Sciatic nerve (tissue), 2 donors: Measurements from ENCODE around the gene IGFALS. TPM values are rescaled to one million over a fixed set of nuclear protein-coding genes. Genes with fewer than 3 reads are reported as not detected.
A peak's percentile ranks its signal among the peaks of the same experiment; 100 is the strongest.

Experiments
- ATAC-seq: fragments of 200-7000 bp; cut with Tn5 transposase; one replicate; pipeline ENCODE4 v1.9.1; 2020; ENCODE audit warnings: mild to moderate bottlenecking, moderate library complexity
- DNase-seq: peaks from one replicate; pipeline ENCODE4 v3.0.0-alpha.2; 2020; ENCODE audit warnings: low spot score
- intact Hi-C: fragments of 100-400 bp; cut with DNase I; formaldehyde crosslinking; loops from one replicate; pipeline ENCODE4 v1.14.2; 2022
- total RNA-seq: library from RNA; stranded (reverse); fragmentation: NEBNext Ultra II Directional; extraction: Animal tissue kit (Norgen Biotek cat#: 25700); gene quantifications from one replicate; pipeline ENCODE4 v1.2.1, GENCODE V29; 2021
- donor health status: DM: no; HTN: no; CAD: no.
- donor health status: DM: no; HTN: no; CAD: no.

The IGFALS gene
- total RNA-seq, 1 donor from 2014 or later, result 0.22 TPM

GRCh38 chr16:1758923-1759322 is 34.6 kb downstream of the IGFALS start:
- DNase-seq, result no peak
- ATAC-seq, result no peak
- intact Hi-C loops, result no loop called here

GRCh38 chr16:1757714-1758461 is 35.6 kb downstream of the IGFALS start:
- intact Hi-C loops, result no loop called here
- ATAC-seq (no peak), DNase-seq (no peak)

- intact Hi-C loops, result no loop called here
- DNase-seq (no peak), ATAC-seq (no peak)
These were observed 39.3 kb downstream of the IGFALS start for GRCh38 chr16:1754204-1754603.

- DNase-seq (peak; percentile 38), ATAC-seq (no peak)
- intact Hi-C loops, result no loop called here
These were observed 40.7 kb downstream of the IGFALS start for GRCh38 chr16:1752853-1753252.

- intact Hi-C loops, result no loop called here
- no peak for ATAC-seq
- peak; percentile 56 for DNase-seq
These were observed 41.6 kb downstream of the IGFALS start for GRCh38 chr16:1751946-1752345.

GRCh38 chr16:1749152-1750117 is 44.1 kb downstream of the IGFALS start:
- DNase-seq (peak; percentile 45), ATAC-seq (peak; percentile 8)
- intact Hi-C loops, result no loop called here

DNA sequence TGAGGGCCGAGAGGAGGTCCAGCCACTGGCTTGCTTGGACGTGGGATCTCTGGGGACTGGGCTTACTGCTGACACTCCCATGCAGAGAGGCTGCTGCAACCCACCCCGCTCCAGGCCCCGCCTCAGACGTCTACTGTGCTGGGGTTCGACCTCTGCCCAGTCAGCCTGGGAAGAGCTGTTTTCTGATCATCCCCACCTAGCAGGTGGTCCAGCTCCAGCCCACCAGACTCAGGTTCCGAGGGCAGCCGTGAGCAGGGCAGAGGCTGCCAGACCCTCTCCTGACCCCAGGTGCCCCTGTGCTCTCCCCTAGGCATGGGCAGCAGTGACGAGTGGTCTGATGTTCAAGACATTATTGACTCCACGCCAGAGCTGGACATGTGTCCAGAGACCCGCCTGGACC is 45.6 kb downstream of the IGFALS start:
- intact Hi-C loops, result no loop called here
- DNase-seq (peak; percentile 46), ATAC-seq (no peak)

DNA sequence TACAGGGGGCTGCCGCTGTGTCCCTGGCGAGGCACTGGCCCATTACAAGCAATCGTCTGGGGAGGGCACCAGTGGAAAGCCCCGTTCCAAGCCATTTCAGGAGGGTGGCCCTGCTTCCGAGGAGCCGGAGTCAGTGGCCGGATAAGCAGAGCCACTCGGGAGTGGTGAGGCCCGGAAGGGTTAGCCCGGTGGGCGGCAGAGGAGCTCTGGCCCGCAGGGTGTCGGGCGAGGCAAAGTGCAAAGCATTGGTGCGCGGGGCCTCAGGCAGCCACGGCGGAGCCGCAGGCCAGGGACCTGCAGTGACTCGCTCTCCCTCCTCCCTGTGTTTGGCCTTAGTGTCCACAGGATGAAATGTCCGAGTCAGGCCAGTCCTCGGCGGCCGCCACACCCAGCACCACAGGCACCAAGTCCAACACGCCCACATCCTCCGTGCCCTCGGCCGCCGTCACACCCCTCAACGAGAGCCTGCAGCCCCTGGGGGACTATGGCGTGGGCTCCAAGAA is 46.8 kb downstream of the IGFALS start:
- DNase-seq (peak; percentile 57), ATAC-seq (no peak)
- intact Hi-C loops, result no loop called here

GRCh38 chr16:1745900-1746692 is 47.4 kb downstream of the IGFALS start:
- ATAC-seq (no peak), DNase-seq (peak; percentile 47)
- intact Hi-C loops, result no loop called here

DNA sequence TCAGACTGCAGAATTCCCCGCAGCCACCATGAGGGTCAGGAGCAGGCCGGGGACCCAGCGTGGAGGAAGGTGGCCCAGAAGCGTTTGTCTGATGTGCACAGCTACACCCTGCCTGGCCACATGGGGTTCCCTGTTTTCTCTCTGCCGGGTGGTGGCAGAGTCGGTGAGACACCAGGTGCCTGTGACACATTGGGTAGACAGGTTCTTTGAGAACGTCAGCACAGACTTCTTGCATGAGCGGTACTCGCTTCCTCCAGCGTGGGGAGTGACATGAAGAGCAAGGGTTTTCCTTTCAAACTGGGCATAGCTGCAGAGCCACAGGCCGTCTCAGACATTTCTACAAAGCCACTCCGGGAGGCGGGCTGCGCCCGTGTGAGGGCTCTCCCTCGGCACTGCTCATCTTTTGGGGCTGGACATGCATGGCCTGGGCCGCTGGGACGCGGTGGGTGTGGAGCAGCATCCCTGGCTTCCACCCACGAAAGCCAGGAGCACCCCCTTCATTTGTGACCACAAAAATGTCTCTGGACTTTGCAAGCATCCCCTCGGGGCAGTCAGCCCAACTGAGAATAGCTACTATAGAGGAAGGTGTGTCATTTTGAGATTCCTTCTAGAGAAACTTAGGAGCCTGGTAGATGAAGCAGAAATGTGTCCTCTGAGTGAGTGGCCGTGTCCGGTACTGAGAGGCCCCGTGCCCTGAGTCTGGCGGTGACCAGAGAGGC is 48.2 kb downstream of the IGFALS start:
- ATAC-seq, result no peak
- intact Hi-C loops, result no loop called here
- peak; percentile 44 for DNase-seq

DNA sequence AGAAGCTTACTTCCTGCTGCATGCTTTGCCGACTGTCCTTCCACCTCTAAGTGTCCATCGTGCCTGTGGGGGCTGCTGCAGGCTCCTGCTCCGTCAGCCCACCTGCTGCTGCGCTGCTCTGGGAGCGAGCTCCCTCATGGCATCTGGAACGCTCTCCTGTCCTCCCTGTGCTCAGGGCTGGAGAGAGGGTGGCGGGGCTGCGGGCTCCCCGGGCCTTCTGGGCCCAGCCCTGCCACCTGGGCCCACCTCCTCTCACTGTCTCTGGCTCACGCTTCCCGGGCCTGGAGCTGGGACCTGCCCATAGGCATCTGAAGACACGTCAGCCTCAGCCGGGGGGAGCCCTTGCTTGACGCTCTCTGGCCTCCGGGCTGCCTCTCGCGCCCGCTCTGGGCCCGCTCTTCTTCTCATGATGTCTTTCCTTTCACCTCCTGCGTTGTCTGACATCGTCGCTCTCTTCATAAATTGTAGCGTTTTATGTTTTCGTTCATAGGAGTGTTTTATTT is 49.1 kb downstream of the IGFALS start:
- intact Hi-C loops, result no loop called here

DNA sequence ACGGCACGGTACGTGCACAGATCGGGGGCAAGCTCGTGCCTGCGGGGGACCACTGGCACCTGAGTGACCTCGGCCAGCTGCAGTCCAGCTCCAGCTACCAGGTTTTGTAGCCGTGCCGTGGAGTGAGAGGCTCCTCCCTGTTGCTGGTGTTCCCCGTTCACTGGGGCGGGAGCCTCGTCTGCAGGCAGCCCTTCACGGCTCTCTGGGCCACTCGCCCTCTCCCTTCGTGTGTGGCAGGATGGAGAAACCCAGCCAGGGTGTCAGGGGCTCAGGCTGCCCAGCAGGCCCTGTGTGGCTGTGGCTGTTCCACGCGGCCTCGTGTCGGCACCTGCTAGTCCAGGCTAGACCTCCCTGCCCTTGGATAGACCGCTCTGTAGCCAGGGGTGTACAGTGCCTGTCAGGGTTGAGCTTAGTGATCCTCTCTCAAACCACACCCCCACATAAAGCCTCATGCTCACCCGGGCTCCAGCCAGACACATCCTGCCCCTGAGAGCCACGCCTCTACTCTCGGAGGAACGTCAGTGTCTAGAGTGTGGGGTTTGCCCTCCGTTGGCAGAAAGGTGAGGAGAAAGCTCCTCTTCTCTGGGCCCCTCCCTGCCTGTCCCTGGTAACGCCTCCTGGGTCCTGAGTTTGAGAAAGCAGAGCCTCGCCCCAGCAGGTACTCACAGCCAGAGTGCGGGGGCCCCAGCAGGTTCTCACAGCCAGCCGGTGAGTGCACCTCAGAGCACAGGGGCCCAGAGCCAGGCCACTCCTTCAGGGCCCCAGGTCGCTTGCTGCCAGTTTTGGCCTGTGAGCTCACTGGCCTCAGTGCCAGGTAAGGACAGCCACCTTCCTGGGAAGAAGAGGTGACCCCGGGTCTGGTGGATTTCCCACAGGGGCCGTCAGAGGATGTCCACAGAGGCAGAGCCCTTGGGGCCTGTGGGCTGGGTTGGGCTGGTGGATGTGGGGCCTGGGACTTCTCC is 49.8 kb downstream of the IGFALS start:
- intact Hi-C loops, result no loop called here
- ATAC-seq (no peak), DNase-seq (peak; percentile 54)

More for the DNA sequence above, 49.1 kb downstream of the IGFALS start:
- ATAC-seq, result no peak
- DNase-seq, result peak; percentile 41

DNA sequence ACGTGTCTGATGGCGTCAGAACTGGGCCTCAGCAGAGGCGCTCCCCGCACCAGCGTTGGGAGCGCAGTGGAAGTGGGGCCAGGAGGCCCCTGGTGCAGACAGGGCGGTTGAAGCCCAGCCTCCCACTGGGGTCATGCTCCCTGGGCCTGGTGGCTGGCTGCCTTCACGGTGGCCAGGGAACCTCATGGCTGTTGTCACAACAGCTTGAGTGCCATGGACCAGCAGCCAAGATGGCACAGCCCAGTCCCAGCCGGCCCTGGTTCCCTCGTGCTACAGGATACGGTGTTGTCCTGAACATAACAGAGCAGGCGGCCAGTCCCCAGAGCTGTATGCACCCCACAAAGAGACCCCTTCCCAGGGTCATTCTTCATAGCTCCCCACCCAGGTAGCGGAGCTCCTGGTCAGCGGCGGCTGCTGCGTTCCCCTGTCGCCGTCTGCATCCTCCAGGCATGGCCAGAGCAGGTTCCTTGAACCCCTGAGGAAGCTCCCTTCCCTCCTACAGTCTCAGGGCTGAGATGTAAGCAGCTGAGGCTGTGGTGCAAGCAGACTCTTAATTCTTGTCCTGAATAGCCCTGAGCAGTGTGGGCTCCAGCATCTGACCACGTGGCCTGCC is 51.8 kb downstream of the IGFALS start:
- intact Hi-C loops, result no loop called here
- ATAC-seq (peak; percentile 22), DNase-seq (peak; percentile 49)

DNA sequence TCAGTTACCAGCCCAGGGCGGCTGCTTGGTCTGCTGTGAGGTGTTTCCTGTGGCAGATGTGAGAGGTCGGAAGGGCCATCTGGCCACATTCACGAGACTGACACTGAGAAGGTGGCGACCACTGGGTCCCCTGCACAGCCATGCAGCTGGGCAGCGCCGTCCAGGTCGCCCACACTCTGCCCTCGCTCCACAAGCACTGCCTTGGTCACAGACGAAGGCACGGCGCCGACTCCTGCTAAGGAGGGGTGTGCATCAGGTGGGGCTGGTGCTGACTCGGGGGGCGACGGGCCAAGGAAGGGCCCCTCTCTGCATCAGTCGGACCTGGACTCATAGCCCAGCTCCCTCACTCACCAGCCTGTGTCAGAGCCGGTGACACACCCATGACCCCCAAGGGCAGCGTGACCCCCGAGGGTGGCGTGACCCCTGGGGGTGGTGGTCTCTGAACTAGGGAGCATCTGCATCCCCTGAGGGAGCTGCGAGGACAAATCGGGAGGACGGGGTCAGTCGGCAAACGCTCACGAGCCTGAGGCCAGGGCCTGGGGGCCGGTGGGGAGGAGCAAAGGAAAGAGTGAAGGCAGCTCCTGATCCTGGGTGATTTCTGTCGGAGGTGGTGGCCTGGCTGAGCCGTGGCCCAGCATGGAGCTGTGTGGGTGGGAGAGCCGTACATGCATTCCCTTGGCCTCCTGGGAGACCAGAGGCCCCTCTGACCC is 52.6 kb downstream of the IGFALS start:
- peak; percentile 10 for ATAC-seq
- peak; percentile 53 for DNase-seq
- intact Hi-C loops, result no loop called here
